Frontal cortex (tissue), 4 donors: ENCODE data around the gene ZNF341. TPM values are rescaled to one million over a fixed set of nuclear protein-coding genes. Genes with fewer than 3 reads are reported as not detected.
"Not testable (repeated sequence)": the region's sequence is repeated elsewhere in the genome, so short reads cannot be mapped to it uniquely, and the experiment has no call there.

Experiments used
- DNase-seq, 2 donors: peaks; one replicate each; pipeline ENCODE4 v3.0.0; 2012; ENCODE audit warnings: low spot score in 2 of 2
- FAIRE-seq: peaks from 2 replicates; lab custom pipeline; 2012; peaks lifted over from hg19 to GRCh38; lab: Jason Lieb, UNC
- total RNA-seq: library from RNA; depleted of rRNA; stranded (reverse); fragments of >200 nt; gene quantifications from one replicate; pipeline ENCODE4 v1.2.3, GENCODE V29; 2014
- donor health status: control.
- donor health status: control.
- donor health status: control.

ZNF341 gene
- total RNA-seq, 1 donor from 2014 or later: 2.4 TPM

DNA sequence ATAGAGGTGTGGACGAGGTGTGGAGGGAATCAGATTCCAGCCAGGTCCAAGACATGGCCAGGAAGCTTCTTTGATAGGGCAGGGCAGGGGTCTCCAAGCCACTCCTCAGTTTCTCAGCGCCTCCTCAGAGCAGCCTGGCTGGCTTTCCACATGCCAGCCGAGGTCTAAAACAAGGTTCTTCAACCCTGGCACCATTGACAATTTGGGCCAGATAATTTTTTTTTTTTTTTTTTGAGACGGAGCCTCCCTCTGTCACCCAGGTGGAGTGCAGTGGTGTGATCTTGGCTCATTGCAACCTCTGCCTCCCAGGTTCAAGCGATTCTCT is 58.0 kb downstream of the ZNF341 start:
- FAIRE-seq (no peak), DNase-seq (no peak)

DNA sequence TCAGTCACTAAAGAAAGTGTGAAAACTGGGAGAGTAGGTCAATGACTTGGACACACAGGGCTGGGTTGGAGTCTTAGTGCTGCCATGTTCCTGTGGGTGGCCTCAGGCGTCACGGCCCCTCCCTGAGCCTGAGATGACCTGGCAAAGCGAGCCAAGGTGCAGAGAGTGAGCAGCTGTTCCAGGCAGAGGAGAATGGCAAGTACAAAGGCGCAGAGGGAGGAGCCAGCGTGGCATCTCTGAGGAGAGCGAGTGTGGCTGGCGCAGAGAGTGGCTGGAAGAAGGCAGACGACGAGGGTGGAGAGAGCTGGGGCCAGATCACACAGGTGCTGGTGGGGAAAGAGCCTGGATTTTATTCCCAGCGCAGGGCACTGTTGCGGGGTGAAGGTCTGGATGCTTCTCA is 58.8 kb downstream of the ZNF341 start:
- DNase-seq: no peak
- no peak for FAIRE-seq

DNA sequence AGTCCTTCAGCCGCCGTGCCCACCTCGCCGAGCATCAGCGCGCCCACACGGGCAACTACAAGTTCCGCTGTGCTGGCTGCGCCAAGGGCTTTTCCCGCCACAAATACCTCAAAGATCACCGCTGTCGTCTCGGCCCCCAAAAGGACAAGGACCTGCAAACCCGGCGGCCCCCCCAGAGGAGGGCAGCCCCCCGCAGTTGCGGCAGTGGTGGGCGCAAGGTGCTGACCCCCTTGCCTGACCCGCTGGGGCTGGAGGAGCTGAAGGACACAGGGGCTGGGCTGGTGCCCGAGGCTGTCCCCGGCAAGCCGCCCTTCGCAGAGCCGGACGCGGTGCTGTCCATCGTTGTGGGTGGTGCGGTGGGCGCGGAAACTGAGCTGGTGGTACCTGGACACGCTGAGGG is 59.2 kb downstream of the ZNF341 start:
- FAIRE-seq (no peak), DNase-seq (no peak)

DNA sequence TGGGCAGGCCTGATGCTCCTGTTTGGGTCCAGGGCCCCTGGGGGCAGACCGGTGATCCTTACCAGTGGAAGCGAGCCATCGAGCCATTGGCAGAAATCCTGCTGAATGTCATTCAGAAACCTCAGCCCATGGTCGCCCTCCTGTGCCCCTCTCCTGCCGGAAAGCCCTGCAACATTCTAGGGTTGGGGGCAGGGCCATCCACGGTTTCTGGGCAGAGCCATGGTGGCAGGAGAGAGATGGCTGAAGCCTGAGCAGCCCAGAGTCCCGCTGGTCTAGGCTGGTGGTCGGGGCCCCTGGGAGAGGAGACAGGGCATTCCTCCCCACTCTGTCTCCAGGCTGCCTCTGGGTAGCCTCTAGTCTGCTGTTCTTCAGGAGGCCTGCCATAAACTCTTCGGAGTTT is 59.7 kb downstream of the ZNF341 start:
- DNase-seq (no peak), FAIRE-seq (no peak)

DNA sequence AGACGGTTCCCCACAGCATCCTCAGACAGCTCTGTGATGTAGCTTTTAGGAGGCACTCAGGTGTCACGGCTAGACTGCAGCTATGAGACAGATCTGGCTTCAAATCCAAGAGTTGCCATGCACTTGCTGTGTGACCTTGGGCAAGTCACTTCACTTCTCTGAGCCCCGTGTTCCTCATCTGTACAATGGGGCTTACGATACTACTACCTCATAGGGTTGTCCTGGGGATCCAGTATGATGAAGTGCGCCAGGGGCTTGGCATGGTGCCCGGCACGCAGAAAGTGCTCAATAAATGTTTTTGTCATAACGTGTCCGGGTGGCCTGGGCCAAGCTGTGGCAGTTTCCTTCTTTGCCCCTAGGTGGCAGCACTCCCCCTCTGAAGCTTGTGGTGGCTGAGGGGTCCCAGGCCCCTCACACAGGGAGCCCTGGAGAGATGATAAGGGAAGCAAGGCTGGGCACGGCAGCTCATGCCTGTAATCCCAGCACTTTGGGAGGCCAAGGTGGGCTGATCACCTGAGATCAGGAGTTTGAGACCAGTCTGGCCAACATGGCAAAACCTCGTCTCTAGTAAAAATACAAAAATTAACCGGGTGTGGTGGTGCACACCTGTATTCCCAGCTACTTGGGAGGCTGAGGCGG is 60.3 kb downstream of the ZNF341 start:
- no peak for FAIRE-seq
- peak in 1 of 2 donors; percentile 54 for DNase-seq

DNA sequence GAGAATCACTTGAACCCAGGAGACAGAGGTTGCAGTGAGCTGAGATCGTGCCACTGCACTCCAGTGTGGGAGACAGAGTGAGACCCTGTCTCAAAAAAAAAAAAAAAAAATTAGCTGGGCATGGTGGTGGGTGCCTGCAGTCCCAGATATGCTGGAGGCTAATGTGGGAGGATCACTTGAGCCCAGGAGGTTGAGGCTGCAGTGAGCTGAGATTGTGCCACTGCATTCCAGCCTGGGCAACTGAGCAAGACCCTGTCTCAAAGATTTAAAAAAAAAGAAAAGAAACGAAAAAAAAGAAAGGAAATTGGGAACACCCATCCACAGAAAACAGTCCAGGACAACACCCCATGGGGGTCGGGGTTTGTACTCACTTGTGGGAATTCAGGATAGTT is 60.8 kb downstream of the ZNF341 start:
- not testable (repeated sequence) for DNase-seq, FAIRE-seq

DNA sequence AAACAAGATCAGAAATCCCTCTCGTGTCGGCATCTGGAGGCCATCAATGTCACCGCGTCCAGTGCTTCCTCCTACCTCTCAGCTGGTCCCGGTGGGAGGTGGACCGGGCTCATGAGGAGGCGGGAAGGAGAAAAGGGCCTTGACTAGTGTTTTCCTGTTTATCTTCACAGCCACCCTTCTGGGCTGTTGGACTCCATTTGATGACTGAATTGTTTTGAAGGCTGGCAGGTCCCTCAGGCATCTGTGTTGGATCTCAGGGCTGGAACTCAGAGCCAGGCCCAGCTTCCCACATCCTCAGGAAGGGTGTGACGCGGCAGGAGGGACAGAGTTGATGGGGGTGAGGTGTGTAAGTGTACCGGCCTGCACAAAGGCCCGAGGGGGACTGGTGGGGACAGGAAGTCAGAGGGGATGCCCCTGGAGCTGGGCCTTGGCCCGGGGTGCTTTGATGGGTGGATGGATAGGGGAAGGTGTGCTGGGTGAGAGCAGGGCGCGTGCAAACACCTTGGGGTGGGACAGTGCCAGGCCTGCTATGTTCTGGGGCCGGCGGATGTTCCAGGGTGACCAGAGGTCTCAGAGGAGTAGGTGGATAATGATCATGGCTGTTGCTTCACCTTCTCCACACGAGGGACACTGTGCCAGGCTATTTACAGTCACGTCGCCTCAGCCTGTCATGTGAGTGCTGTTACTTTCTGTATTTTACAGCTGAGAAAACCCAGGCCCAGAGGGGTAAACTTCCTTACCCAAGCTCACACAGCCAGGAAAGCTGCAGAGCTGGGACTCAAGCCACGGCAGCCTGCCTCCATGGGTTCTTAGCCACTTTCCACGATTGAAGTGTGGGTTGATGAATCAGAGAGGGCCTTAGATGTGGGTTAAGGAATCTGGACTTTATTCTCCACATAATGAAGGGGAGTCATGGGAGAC is 61.5 kb downstream of the ZNF341 start:
- no peak for DNase-seq
- no peak for FAIRE-seq

DNA sequence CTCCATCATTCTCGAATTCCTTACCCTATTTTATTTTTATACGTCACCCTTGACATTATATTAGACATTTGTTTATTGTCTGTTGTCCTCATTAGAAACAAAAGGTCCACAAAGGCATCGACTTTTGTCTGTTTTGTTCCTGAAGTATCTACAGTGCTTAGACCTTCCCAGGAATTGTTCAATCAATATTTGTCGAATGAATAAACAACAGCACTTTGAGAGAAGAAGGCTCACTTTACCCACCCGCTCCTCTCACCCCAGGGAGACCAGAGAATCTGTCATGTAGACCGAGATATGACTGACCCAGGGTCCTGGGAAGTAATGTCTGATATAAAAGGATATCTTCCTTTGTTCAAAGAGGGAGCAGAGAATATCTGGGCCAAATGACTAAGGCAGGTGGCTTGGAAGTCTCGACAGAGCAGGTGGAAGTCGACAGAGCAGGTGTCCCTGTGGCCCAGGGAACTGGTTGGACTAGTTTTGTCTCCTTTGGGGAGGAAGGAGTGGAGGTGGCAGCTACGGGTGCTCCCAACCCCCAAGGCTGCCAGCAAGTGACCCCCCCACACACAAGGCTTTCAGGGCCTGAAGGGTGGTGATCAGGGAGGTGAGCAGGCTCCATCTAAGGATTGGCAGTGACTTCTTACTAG is 64.6 kb downstream of the ZNF341 start:
- no peak for DNase-seq
- FAIRE-seq: no peak

DNA sequence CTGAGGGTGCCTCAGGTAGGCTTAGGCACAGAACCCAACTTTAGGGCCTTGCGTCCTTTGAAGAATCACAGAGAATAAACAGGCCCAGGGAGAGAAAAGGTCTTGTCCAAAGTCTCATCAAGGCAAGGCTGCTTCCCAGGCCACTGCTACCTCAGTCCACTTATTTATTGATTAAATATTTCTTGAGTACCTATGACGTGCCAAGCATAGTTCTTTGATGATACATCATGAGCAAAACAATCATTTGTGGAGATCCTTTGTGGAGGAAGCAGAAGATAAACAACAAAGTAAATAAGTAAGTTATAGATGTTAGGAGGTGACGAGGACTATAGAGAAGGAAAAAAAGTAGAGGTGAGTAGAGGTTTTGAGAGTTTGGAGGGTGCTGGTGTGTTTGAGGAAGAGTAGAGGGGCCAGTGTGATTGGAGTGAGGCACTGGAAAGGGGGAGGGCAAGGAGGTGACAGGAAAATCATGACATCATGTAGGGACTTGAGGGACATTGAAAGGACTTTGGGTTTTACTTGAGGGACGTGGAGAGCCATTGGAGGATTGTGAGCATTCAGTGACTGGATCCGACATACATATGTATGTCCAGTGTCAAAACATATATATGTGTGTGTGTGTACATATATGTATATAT is 65.2 kb downstream of the ZNF341 start:
- FAIRE-seq: no peak
- no peak for DNase-seq

DNA sequence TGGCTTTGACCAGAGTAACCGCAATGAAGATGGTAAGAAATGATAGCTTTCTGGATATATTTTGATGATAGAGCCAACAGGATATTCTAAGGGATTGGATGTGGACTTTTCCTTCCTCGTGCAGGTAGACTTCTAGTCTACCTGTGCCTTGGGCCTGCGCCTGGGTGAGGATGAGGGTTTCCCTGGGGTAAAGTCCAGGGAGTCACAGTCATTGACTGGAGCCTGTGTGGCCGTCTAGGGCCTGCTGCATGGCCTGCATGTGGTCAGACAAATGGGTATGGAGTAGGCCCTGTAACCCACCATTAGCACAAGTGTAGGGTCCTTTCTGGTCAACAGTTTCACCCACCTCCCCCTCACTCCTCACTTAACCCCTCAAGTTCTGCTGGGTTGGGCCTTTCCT is 66.6 kb downstream of the ZNF341 start:
- FAIRE-seq (no peak), DNase-seq (no peak)

DNA sequence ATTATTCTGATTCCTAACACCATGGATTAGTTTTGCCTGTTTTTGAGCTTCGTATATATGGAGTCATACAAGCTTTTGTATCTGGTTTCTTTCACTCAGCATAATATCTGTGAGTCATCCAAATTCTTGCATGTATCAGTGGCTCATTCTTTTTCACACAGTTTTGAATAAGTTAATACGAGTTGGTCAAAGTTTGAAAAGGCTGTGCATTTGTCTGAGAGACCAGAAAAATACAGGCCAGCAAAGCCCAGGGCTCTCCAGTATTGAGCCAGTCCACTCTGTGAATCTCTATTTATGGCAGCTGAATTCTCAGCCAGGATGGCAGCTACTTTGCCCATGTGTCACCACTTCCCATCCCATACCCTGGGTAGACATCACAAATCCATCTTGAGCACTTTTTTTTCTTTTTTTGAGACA is 72.1 kb downstream of the ZNF341 start:
- DNase-seq: no peak
- FAIRE-seq: no peak

DNA sequence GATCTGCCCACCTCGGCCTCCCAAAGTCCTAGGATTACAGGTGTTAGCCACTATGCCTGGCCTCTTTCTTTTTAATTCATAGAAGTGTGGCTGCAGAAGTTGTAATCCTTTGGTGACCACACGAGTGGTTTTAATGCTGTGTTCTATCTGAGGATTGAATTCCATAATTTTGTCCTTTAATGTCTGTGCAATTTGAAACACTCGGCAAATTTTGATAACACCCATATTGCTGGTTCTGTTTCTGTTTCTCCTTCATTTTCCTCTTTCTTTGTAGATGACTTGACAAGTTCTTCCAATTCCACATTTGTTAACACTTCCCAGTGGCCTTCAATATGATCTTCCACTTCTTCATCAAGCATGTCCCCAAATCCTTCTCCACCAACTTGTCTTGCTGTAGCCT is 76.6 kb downstream of the ZNF341 start:
- DNase-seq: no peak
- FAIRE-seq: no peak

DNA sequence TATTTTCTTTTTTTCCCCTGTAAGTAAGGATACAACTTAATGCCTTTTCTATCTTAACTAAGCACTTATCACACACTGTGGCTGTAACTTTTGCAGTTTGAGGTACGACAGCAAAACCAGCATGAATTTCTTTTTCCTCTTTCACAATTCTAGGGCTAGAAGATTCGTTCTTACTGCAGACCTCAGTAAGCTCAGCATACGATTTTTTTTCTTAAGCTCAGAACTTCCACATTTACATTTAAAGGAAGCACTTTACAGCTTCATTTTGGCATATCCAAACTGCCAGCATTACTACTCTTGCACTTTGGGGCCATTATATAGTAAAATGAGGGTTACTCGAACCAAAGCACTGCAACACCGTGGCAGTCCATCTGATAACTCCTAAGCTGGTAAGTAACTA is 78.5 kb downstream of the ZNF341 start:
- DNase-seq (no peak), FAIRE-seq (no peak)

DNA sequence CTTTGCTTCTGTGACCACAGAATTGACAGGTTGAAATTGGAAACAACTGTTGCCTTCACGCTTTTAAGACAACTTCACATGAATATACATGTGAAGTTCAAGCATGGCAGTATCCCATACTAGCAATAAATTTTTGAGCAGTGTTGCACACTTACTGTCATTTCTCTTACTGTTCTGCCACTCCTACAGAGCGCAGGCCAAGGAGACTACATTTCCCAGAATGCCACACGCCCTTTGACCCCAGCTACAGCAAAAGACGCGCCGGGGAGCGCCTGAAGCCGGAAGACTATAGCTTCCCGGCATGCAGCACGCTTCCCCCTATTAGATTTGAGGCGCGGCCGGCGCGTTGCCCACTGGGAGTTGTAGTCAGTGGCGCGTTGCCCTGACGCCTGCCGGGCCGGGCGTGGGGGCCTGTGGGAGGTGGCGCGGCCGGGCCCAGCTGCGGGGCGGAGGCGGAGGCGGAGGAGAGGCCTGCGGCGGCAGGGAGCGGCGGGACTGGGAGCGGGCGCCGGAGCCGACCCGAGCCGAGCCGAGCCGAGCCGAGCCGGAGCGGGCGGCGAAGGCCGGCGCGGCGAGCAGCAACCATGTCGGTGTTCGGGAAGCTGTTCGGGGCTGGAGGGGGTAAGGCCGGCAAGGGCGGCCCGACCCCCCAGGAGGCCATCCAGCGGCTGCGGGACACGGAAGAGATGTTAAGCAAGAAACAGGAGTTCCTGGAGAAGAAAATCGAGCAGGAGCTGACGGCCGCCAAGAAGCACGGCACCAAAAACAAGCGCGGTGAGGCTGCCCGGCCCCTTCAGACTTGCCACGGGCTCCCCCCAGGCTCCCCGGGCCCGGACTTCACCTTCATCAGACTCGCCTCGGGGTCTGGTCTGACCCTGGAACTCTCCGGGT is 79.3 kb downstream of the ZNF341 start, which contains the start of gene CHMP4B:
Gene CHMP4B, plus strand, starts transcription at position 464 of the 891 bp plus-strand sequence. Its CDS starts 121 bp downstream, at position 585.
- FAIRE-seq (no peak), DNase-seq (peak; percentile 96)

DNA sequence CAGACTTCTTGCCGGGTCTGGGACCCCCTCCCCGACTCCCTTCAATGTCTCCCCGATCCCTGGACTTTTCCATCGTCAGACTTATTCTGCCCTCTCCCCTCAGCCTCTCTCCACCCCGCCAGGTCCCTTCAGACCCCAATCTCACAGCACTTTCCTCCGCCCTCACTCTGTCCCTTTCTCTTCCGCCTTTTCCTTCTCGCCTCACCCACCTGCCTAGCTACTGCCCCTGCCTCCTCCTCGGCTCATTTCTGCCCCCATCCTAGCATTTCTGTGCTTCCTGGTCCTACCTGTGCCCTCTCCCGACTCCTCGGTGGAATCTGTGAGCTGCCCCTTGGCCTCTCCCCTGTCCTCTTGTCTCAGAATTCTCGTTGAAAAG is 80.0 kb downstream of the ZNF341 start:
- FAIRE-seq: no peak
- DNase-seq: no peak

DNA sequence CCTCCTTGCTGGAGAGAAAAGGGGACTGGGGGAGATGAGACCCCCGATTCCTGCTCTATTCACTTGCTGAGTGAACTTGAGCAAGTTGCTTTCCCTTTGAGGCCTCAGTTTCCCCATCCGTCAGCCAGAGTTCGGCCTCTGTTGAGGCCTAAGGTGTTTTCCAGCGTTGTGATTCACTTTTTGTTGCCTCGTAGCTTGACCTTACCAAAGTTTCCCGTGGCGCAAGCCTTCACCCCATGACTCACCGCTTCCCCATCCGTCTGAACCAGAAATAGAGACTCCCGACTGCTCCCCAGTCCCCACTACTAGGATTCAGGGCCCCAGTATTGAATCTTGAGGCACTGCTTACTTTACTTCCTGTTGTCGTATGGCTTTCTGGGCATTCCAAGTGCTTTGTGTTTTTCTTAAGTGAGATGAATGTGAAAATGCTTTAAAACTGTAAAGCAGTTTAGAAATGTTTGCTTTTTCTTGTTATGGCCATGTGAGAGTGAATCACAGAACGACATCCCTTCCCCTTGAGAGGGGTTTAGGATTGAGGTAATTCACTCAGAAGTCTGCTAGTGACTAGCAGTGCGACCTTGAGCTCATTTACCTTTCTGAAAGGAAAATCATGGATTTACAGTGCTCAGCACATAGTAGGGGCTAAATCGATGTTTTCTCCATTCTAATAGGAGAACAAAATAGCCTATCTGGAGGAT is 80.5 kb downstream of the ZNF341 start:
- FAIRE-seq (no peak), DNase-seq (peak in 1 of 2 donors; percentile 74)

DNA sequence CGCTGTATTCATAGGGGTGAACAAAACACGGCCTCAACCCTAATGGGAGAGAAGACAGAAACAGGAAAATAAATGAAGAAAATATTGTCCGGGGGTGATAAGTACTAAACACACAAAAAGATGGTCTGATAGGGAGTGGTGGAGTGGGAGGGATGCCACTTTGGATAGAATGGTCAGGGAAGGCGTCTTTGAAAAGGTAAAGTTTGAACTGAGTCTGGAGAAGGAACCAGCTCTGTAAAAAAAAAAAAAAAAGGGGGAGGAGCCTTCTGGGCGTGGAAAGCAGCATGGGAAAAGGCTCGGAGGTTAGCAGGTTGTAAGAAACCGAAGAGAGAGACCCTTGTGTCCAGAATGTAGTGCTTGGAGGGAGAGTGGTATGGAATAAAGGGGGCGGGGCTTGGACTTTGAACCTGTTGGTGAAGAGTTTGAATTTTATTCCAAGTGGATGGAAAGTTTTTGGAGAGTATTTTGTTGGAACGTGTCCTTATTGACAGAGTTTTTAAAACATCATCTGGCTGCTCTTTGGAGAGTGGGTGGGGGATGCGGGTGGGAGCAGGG is 81.2 kb downstream of the ZNF341 start:
- FAIRE-seq: no peak

DNA sequence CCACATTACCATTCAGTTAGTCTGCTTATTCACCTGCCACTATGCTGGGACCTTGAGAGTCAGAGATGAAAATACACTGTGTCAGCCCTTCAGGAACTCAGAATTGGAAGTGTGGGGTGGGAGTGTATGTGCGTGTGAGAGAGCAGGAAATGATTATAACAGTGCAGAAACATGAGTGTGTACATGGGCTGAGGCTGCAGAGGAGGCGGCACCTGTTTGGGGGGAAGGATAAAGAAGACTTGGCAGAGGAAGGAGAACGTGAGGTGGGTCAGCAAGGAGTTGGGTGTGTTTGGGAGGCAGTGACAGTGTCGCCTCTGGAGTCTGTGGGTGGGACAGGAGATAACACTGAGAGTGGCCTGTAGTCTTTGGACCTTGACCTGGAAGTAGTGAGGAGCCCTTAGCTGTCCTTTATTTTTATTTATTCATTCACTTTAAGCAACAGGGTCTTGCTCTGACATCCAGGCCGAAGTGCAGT is 82.5 kb downstream of the ZNF341 start:
- DNase-seq (no peak), FAIRE-seq (no peak)

More for the DNA sequence above, 81.2 kb downstream of the ZNF341 start:
- DNase-seq: no peak
